ENCODE measurements around the gene OR6Q1.
"Not testable (repeated sequence)": the region's sequence is repeated elsewhere in the genome, so short reads cannot be mapped to it uniquely, and the experiment has no call there.

OR6Q1 gene, protein sequence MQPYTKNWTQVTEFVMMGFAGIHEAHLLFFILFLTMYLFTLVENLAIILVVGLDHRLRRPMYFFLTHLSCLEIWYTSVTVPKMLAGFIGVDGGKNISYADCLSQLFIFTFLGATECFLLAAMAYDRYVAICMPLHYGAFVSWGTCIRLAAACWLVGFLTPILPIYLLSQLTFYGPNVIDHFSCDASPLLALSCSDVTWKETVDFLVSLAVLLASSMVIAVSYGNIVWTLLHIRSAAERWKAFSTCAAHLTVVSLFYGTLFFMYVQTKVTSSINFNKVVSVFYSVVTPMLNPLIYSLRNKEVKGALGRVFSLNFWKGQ

GRCh38 chr11:58030653-58031052, at the start of gene OR6Q1:
Gene OR6Q1 (plus strand): TSS chr11:58030953. CDS start chr11:58030953, 0 bp downstream.
- Histone ChIP-seq H3K9ac (ENCODE audit: low read depth, low read length) (no peak within 1 kb of the TSS), H3K36me3 (ENCODE audit: insufficient read depth, low read length) (no peaks in the 10 kb centered on the region), H3K9me3 (ENCODE audit: control insufficient read depth, insufficient read depth, low read length) (no peaks in the 10 kb centered on the region), H3K4me1 (ENCODE audit: insufficient read depth, low read length) (no peaks in the 10 kb centered on the region)

- Histone ChIP-seq H3K4me1 (ENCODE audit: insufficient read depth, low read length) (no peaks in the 10 kb centered on the region), H3K36me3 (ENCODE audit: insufficient read depth, low read length) (no peaks in the 10 kb centered on the region), H3K9me3 (ENCODE audit: control insufficient read depth, insufficient read depth, low read length) (no peaks in the 10 kb centered on the region; the same call in 1 of the 2 replicates), H3K9ac (ENCODE audit: low read depth, low read length) (no peak overlapping the region)
Measured at GRCh38 chr11:57981536-57981935, 49.2 kb upstream of the OR6Q1 start.

GRCh38 chr11:57982776-57983175, 48.0 kb upstream of the OR6Q1 start:
- no peaks in the 10 kb centered on the region for H3K36me3 ChIP-seq (ENCODE audit: insufficient read depth, low read length)
- no peaks in the 10 kb centered on the region; the same call in 1 of the 2 replicates for H3K9me3 ChIP-seq (ENCODE audit: control insufficient read depth, insufficient read depth, low read length)
- no peak overlapping the region for H3K9ac ChIP-seq (ENCODE audit: low read depth, low read length)
- H3K4me1 ChIP-seq (ENCODE audit: insufficient read depth, low read length), result no peaks in the 10 kb centered on the region

GRCh38 chr11:57983191-57983590, 47.6 kb upstream of the OR6Q1 start:
- Histone ChIP-seq H3K9me3 (ENCODE audit: control insufficient read depth, insufficient read depth, low read length) (no peaks in the 10 kb centered on the region; the same call in 1 of the 2 replicates), H3K36me3 (ENCODE audit: insufficient read depth, low read length) (no peaks in the 10 kb centered on the region), H3K9ac (ENCODE audit: low read depth, low read length) (no peak overlapping the region), H3K4me1 (ENCODE audit: insufficient read depth, low read length) (no peaks in the 10 kb centered on the region)

GRCh38 chr11:57999523-57999922, 31.2 kb upstream of the OR6Q1 start:
- H3K9ac ChIP-seq (ENCODE audit: low read depth, low read length); H3K36me3 ChIP-seq (ENCODE audit: insufficient read depth, low read length): not testable (repeated sequence)

GRCh38 chr11:58000021-58000420, 30.7 kb upstream of the OR6Q1 start:
- H3K4me1 ChIP-seq (ENCODE audit: insufficient read depth, low read length); H3K9ac ChIP-seq (ENCODE audit: low read depth, low read length); H3K9me3 ChIP-seq (ENCODE audit: control insufficient read depth, insufficient read depth, low read length); H3K36me3 ChIP-seq (ENCODE audit: insufficient read depth, low read length): not testable (repeated sequence)

More at GRCh38 chr11:57999523-57999922, 31.2 kb upstream of the OR6Q1 start:
- H3K4me1 ChIP-seq (ENCODE audit: insufficient read depth, low read length); H3K9me3 ChIP-seq (ENCODE audit: control insufficient read depth, insufficient read depth, low read length): not testable (repeated sequence)

DNA sequence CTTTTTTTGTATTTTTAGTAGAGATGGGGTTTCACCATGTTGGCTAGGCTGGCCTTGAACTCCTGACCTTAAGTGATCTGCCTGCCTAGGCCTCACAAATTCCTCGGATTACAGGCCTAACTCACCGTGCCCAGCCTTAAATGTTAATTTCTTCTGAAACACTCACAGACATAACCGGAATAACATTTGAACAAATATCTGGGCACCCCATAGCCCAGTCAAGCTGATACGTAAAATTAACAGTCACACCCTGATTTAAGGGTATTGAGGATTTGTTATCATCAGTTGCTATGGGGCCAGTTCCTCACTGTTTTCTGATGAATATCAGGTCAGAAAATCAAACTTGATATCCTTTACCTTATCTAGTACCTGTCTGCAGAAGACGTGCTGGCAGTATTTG, 30.1 kb upstream of the OR6Q1 start:
- Histone ChIP-seq H3K36me3 (ENCODE audit: insufficient read depth, low read length) (no peaks in the 10 kb centered on the region), H3K9me3 (ENCODE audit: control insufficient read depth, insufficient read depth, low read length) (peaks cover 8% of the 10 kb centered on the region; the same call in 1 of the 2 replicates), H3K4me1 (ENCODE audit: insufficient read depth, low read length) (no peaks in the 10 kb centered on the region; the same call in 1 of the 2 replicates), H3K9ac (ENCODE audit: low read depth, low read length) (no peak overlapping the region)

DNA sequence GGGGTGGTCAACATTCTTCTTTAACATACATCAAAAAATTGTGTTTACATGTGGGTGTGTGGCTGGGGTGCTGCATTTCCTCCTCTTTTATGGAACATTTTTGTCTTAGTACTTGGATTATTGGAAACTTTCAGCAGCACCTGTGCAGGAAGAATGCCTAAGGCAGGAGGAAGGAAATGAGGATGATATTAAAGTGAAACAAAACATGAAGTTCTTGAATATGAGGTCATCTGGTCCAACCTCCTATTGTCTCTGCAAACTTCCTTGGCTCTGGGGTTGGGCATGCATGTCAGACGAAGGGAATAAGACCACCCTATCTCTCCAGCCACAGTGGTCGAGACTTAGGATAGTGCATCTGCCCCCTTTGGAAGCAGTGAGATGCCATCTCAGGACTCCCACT, 27.7 kb upstream of the OR6Q1 start:
- peaks cover 8% of the 10 kb centered on the region; the same call in 1 of the 2 replicates for H3K9me3 ChIP-seq (ENCODE audit: control insufficient read depth, insufficient read depth, low read length)
- no peak overlapping the region for H3K9ac ChIP-seq (ENCODE audit: low read depth, low read length)
- H3K4me1 ChIP-seq (ENCODE audit: insufficient read depth, low read length), result no peaks in the 10 kb centered on the region; the same call in 1 of the 2 replicates
- H3K36me3 ChIP-seq (ENCODE audit: insufficient read depth, low read length), result no peaks in the 10 kb centered on the region

DNA sequence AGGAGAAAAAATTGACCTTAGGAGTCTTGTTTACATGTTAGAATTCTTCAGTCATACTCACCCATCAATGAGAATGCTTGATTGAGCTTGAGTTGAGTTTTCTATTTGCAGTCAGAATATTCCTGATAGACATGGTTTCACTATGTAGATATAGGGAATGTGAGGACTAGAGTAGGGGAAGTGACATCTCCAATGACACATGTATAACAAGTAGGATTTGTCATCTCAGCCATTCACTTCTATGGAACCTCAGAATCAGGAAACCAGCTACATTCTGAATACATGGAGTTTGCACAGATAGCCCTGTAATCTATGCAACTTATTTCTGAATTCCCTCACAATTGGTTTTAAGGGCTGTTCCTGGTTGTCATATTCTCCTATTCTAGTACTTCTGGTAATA, 27.2 kb upstream of the OR6Q1 start:
- Histone ChIP-seq H3K4me1 (ENCODE audit: insufficient read depth, low read length) (no peaks in the 10 kb centered on the region; the same call in 1 of the 2 replicates), H3K9me3 (ENCODE audit: control insufficient read depth, insufficient read depth, low read length) (peaks cover 8% of the 10 kb centered on the region; the same call in 1 of the 2 replicates), H3K36me3 (ENCODE audit: insufficient read depth, low read length) (no peaks in the 10 kb centered on the region), H3K9ac (ENCODE audit: low read depth, low read length) (no peak overlapping the region)

GRCh38 chr11:58004664-58005063, 26.1 kb upstream of the OR6Q1 start:
- H3K9ac ChIP-seq (ENCODE audit: low read depth, low read length), result no peak overlapping the region

GRCh38 chr11:58006940-58007339, 23.8 kb upstream of the OR6Q1 start:
- H3K4me1 ChIP-seq (ENCODE audit: insufficient read depth, low read length), result no peaks in the 10 kb centered on the region; the same call in 1 of the 2 replicates

More at GRCh38 chr11:58004664-58005063, 26.1 kb upstream of the OR6Q1 start:
- Histone ChIP-seq H3K9me3 (ENCODE audit: control insufficient read depth, insufficient read depth, low read length) (peaks cover 8% of the 10 kb centered on the region; the same call in 1 of the 2 replicates), H3K36me3 (ENCODE audit: insufficient read depth, low read length) (no peaks in the 10 kb centered on the region), H3K4me1 (ENCODE audit: insufficient read depth, low read length) (no peaks in the 10 kb centered on the region; the same call in 1 of the 2 replicates)

GRCh38 chr11:58011771-58012170, 19.0 kb upstream of the OR6Q1 start:
- Histone ChIP-seq H3K36me3 (ENCODE audit: insufficient read depth, low read length) (no peaks in the 10 kb centered on the region), H3K9me3 (ENCODE audit: control insufficient read depth, insufficient read depth, low read length) (no peaks in the 10 kb centered on the region), H3K4me1 (ENCODE audit: insufficient read depth, low read length) (no peaks in the 10 kb centered on the region), H3K9ac (ENCODE audit: low read depth, low read length) (no peak overlapping the region)

More at GRCh38 chr11:58006940-58007339, 23.8 kb upstream of the OR6Q1 start:
- no peaks in the 10 kb centered on the region for H3K36me3 ChIP-seq (ENCODE audit: insufficient read depth, low read length)
- H3K9ac ChIP-seq (ENCODE audit: low read depth, low read length), result no peak overlapping the region
- H3K9me3 ChIP-seq (ENCODE audit: control insufficient read depth, insufficient read depth, low read length), result no peaks in the 10 kb centered on the region

- H3K9ac ChIP-seq (ENCODE audit: low read depth, low read length), result no peak within 1 kb of the TSS
- H3K4me1 ChIP-seq (ENCODE audit: insufficient read depth, low read length), result no peaks in the 10 kb centered on the region
- no peaks in the 10 kb centered on the region for H3K36me3 ChIP-seq (ENCODE audit: insufficient read depth, low read length)
- H3K9me3 ChIP-seq (ENCODE audit: control insufficient read depth, insufficient read depth, low read length), result no peaks in the 10 kb centered on the region
Measured at GRCh38 chr11:58023435-58023931, 7.3 kb upstream of the OR6Q1 start, which contains the start of gene OR9Q1. Gene OR9Q1 (plus strand): TSS chr11:58023881. CDS start chr11:58179445, 155,564 bp downstream.

- H3K4me1 ChIP-seq (ENCODE audit: insufficient read depth, low read length), result no peaks in the 10 kb centered on the region
- no peaks in the 10 kb centered on the region for H3K9me3 ChIP-seq (ENCODE audit: control insufficient read depth, insufficient read depth, low read length)
- no peak overlapping the region for H3K9ac ChIP-seq (ENCODE audit: low read depth, low read length)
- H3K36me3 ChIP-seq (ENCODE audit: insufficient read depth, low read length), result no peaks in the 10 kb centered on the region
Measured at GRCh38 chr11:58024601-58025091, 6.1 kb upstream of the OR6Q1 start.

DNA sequence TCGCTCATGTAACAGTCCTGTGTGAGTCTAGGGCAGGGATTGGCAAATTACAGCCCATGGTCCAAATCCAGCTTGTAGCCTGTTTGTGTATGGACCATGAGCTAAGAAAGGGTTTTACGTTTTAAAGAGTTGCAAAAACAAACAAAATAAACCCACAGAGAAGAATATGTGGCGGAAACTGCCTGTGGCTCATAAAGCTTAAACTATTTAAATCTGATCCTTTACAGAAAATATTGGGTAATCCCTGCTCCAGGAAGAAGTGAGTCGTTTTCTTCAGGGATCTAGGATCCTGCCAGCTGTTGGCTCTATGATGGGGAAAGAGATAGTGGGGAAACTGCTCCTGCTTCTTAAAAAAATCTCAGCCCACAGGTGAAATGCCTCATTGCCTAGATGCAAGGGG, 3.4 kb upstream of the OR6Q1 start:
- no peaks in the 10 kb centered on the region for H3K9me3 ChIP-seq (ENCODE audit: control insufficient read depth, insufficient read depth, low read length)
- H3K9ac ChIP-seq (ENCODE audit: low read depth, low read length), result no peak overlapping the region
- H3K36me3 ChIP-seq (ENCODE audit: insufficient read depth, low read length), result no peaks in the 10 kb centered on the region
- no peaks in the 10 kb centered on the region for H3K4me1 ChIP-seq (ENCODE audit: insufficient read depth, low read length)

Measured in ES-I3 (cell line).